Liver (tissue), 9 donors: ENCODE measurements around the gene FAM161A. TPM values are rescaled to one million over a fixed set of nuclear protein-coding genes. Genes with fewer than 3 reads are reported as not detected.

ENCODE experiments used
- DNase-seq: peaks from one replicate; pipeline ENCODE4 v3.0.0-alpha.2; 2017; ENCODE audit warnings: low spot score
- H3K27ac ChIP-seq, 2 donors: one replicate each; pipeline ENCODE4 v1.7.0; 2013; ENCODE audit warnings: inconsistent platforms in 2 of 2, low read length in 2 of 2, control low read depth in 1 of 2, low read depth in 1 of 2, mild to moderate bottlenecking in 1 of 2
- H3K27me3 ChIP-seq, 4 donors: one replicate each; pipeline versions ENCODE4 v1.6.1 to v1.7.0; 2013; ENCODE audit warnings: low read length in 3 of 4, inconsistent platforms in 1 of 4, mild to moderate bottlenecking in 1 of 4, moderate library complexity in 1 of 4; ENCODE audit not compliant: control insufficient read depth in 4 of 4, insufficient read depth in 4 of 4
- H3K36me3 ChIP-seq, 4 donors: one replicate each; pipeline versions ENCODE4 v1.6.1 to v1.7.0; 2013; ENCODE audit warnings: low read length in 3 of 4, mild to moderate bottlenecking in 3 of 4, low read depth in 1 of 4, moderate library complexity in 1 of 4; ENCODE audit not compliant: control insufficient read depth in 4 of 4, insufficient read depth in 3 of 4
- H3K4me1 ChIP-seq, 4 donors: one replicate each; pipeline versions ENCODE4 v1.6.1 to v1.7.0; 2013; ENCODE audit warnings: low read length in 3 of 4, mild to moderate bottlenecking in 3 of 4, moderate library complexity in 1 of 4; ENCODE audit not compliant: control insufficient read depth in 4 of 4, insufficient read depth in 4 of 4
- H3K4me3 ChIP-seq, 3 donors: one replicate each; pipeline versions ENCODE4 v1.6.1 to v1.7.0; 2013; ENCODE audit warnings: low read length in 3 of 3, control low read depth in 1 of 3, low read depth in 1 of 3, mild to moderate bottlenecking in 1 of 3
- H3K9ac ChIP-seq, 2 donors: one replicate each; pipeline ENCODE4 v1.7.0; 2013; ENCODE audit warnings: low read length in 2 of 2, mild to moderate bottlenecking in 2 of 2, moderate library complexity in 2 of 2, control low read depth in 1 of 2, low read depth in 1 of 2
- H3K9me3 ChIP-seq, 4 donors: one replicate each; pipeline versions ENCODE4 v1.6.1 to v1.7.0; 2013; ENCODE audit warnings: low read length in 3 of 4; ENCODE audit not compliant: control insufficient read depth in 4 of 4
- CTCF ChIP-seq: fragments of 150-350 bp; IDR thresholded peaks from 2 replicates; pipeline ENCODE4 v1.5.1; 2017; ENCODE audit warnings: improper control_type of control experiment, low read depth, low read length; ENCODE audit not compliant: missing input control
- EGR1 ChIP-seq, 2 donors: IDR thresholded peaks; 2 replicates each; pipeline ENCODE4 v1.6.1; 2016 to 2018; ENCODE audit warnings: antibody characterized with exemption in 2 of 2, low read depth in 2 of 2
- FOXA1 ChIP-seq: IDR thresholded peaks from 2 replicates; pipeline ENCODE4 v1.6.1; 2016; ENCODE audit warnings: antibody characterized with exemption
- FOXA2 ChIP-seq: IDR thresholded peaks from 2 replicates; pipeline ENCODE4 v1.6.1; 2016; ENCODE audit warnings: antibody characterized with exemption
- GABPA ChIP-seq, 2 donors: IDR thresholded peaks in 1 of 2; conservative IDR thresholded peaks in 1 of 2; 2 replicates each; pipeline ENCODE4 v1.6.1; 2016; ENCODE audit warnings: antibody characterized with exemption in 2 of 2, mild to moderate bottlenecking in 1 of 2, moderate library complexity in 1 of 2
- HNF4A ChIP-seq, 2 donors: conservative IDR thresholded peaks; 2 replicates each; pipeline ENCODE4 v1.6.1; 2016; ENCODE audit warnings: antibody characterized with exemption in 2 of 2, mild to moderate bottlenecking in 2 of 2
- HNF4G ChIP-seq: IDR thresholded peaks from 2 replicates; pipeline ENCODE4 v1.6.1; 2016; ENCODE audit warnings: antibody characterized with exemption
- JUND ChIP-seq, 2 donors: IDR thresholded peaks; 2 replicates each; pipeline ENCODE4 v1.6.1; 2016; ENCODE audit warnings: antibody characterized with exemption in 2 of 2
- NR2F2 ChIP-seq: IDR thresholded peaks from 2 replicates; pipeline ENCODE4 v1.6.1; 2016; ENCODE audit warnings: antibody characterized with exemption
- RAD21 ChIP-seq, 2 donors: IDR thresholded peaks; 2 replicates each; pipeline ENCODE4 v1.6.1; 2016; ENCODE audit warnings: antibody characterized with exemption in 2 of 2, mild to moderate bottlenecking in 2 of 2
- RXRA ChIP-seq, 2 donors: IDR thresholded peaks; 2 replicates each; pipeline ENCODE4 v1.6.1; 2017 to 2018; ENCODE audit warnings: antibody characterized with exemption in 2 of 2, mild to moderate bottlenecking in 1 of 2
- SP1 ChIP-seq: IDR thresholded peaks from 2 replicates; pipeline ENCODE4 v1.6.1; 2018; ENCODE audit warnings: antibody characterized with exemption, mild to moderate bottlenecking
- TAF1 ChIP-seq: conservative IDR thresholded peaks from 2 replicates; pipeline ENCODE4 v1.6.1; 2016; ENCODE audit warnings: antibody characterized with exemption, mild to moderate bottlenecking
- YY1 ChIP-seq: IDR thresholded peaks from 2 replicates; pipeline ENCODE4 v1.6.1; 2016; ENCODE audit warnings: antibody characterized with exemption, mild to moderate bottlenecking
- WGBS: extraction: QIAGEN DNeasy Blood & Tissue Kit; methylation state at CpG from one replicate; pipeline ENCODE4 v1.1.7; 2013; 5-methylcytosine and 5-hydroxymethylcytosine counted together
- polyA plus RNA-seq, 2 donors: library from polyadenylated mRNA; stranded (reverse) in 1 of 2; unstranded in 1 of 2; fragments of 200-250 nt in 1 of 2; fragments of >200 nt in 1 of 2; fragmentation: Nextera tagmentation in 1 of 2; extraction: Ambion mirVana in 1 of 2; gene quantifications; one replicate each; pipeline versions ENCODE4 v1.2.1 to v1.2.3, GENCODE V29; 2013 to 2015
- total RNA-seq, 2 donors: library from RNA; depleted of rRNA; stranded (reverse); fragments of >200 nt; gene quantifications; one replicate each; pipeline ENCODE4 v1.2.3, GENCODE V29; 2014
- TF ChIP-seq, protein P1 (sequence below): IDR thresholded peaks from 2 replicates; pipeline ENCODE4 v1.6.1; 2016; ENCODE audit warnings: antibody characterized with exemption, mild to moderate bottlenecking
- TF ChIP-seq, protein P2 (sequence below): IDR thresholded peaks from 2 replicates; pipeline ENCODE4 v1.6.1; 2016; ENCODE audit warnings: antibody characterized with exemption
- TF ChIP-seq, protein P3 (sequence below): IDR thresholded peaks from 2 replicates; pipeline ENCODE4 v1.6.1; 2016; ENCODE audit warnings: antibody characterized with exemption
- TF ChIP-seq, protein P4 (sequence below): IDR thresholded peaks from 2 replicates; pipeline ENCODE4 v1.6.1; 2016; ENCODE audit warnings: antibody characterized with exemption
- donor health status: healthy.
- donor health status: healthy.
- donor health status: healthy.
- donor health status: healthy.
- donor health status: healthy.

The FAM161A gene
- total and polyA plus RNA-seq, 4 donors = 0.54 to 1.2 (median 0.78) TPM

DNA sequence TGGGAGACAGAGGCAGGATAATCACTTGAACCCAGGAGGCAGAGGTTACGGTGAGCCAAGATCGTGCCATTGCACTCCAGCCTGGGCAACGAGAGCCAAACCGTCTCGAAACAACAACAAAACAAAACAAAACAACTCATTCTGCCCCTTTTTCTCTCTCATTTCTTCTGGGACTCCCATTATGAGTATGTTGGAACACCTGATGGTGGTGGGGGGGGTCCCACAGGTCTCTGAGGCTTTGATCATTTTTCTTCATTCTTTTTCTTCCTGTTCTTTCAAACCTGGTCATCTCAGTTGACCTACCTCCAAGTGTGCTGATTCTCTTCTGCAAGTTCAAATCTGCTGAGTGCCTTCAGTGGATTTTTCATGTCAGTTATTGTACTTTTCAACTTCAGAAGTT lies 8.2 kb upstream of the FAM161A start:
- H3K9ac ChIP-seq = no peak overlapping the region
- H3K4me1 ChIP-seq = no peaks in the 10 kb centered on the region
- no peaks in the 10 kb centered on the region for H3K27me3 ChIP-seq
- H3K4me3 ChIP-seq = no peak overlapping the region
- WGBS = 97% methylated on average over 5 of the region's 5 CpGs
- no peaks in the 10 kb centered on the region for H3K9me3 ChIP-seq
- TF ChIP-seq GABPA (IDR thresholded peaks at IDR 0.05 in 1 of 2, conservative IDR thresholded peaks at IDR 0.05 in 1 of 2) = no peak
- TF ChIP-seq, protein P1, sequence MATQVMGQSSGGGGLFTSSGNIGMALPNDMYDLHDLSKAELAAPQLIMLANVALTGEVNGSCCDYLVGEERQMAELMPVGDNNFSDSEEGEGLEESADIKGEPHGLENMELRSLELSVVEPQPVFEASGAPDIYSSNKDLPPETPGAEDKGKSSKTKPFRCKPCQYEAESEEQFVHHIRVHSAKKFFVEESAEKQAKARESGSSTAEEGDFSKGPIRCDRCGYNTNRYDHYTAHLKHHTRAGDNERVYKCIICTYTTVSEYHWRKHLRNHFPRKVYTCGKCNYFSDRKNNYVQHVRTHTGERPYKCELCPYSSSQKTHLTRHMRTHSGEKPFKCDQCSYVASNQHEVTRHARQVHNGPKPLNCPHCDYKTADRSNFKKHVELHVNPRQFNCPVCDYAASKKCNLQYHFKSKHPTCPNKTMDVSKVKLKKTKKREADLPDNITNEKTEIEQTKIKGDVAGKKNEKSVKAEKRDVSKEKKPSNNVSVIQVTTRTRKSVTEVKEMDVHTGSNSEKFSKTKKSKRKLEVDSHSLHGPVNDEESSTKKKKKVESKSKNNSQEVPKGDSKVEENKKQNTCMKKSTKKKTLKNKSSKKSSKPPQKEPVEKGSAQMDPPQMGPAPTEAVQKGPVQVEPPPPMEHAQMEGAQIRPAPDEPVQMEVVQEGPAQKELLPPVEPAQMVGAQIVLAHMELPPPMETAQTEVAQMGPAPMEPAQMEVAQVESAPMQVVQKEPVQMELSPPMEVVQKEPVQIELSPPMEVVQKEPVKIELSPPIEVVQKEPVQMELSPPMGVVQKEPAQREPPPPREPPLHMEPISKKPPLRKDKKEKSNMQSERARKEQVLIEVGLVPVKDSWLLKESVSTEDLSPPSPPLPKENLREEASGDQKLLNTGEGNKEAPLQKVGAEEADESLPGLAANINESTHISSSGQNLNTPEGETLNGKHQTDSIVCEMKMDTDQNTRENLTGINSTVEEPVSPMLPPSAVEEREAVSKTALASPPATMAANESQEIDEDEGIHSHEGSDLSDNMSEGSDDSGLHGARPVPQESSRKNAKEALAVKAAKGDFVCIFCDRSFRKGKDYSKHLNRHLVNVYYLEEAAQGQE = no peak
- no peak for TF ChIP-seq RAD21 (IDR thresholded peaks at IDR 0.05)
- no peak for TF ChIP-seq HNF4A (conservative IDR thresholded peaks at IDR 0.05)
- TF ChIP-seq FOXA1 = no peak
- TF ChIP-seq, protein P2, sequence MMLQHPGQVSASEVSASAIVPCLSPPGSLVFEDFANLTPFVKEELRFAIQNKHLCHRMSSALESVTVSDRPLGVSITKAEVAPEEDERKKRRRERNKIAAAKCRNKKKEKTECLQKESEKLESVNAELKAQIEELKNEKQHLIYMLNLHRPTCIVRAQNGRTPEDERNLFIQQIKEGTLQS = no peak
- TF ChIP-seq, protein P3, sequence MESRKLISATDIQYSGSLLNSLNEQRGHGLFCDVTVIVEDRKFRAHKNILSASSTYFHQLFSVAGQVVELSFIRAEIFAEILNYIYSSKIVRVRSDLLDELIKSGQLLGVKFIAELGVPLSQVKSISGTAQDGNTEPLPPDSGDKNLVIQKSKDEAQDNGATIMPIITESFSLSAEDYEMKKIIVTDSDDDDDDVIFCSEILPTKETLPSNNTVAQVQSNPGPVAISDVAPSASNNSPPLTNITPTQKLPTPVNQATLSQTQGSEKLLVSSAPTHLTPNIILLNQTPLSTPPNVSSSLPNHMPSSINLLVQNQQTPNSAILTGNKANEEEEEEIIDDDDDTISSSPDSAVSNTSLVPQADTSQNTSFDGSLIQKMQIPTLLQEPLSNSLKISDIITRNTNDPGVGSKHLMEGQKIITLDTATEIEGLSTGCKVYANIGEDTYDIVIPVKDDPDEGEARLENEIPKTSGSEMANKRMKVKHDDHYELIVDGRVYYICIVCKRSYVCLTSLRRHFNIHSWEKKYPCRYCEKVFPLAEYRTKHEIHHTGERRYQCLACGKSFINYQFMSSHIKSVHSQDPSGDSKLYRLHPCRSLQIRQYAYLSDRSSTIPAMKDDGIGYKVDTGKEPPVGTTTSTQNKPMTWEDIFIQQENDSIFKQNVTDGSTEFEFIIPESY = no peak
- TF ChIP-seq TAF1 = no peak
- no peak for TF ChIP-seq NR2F2
- TF ChIP-seq EGR1 (IDR thresholded peaks at IDR 0.05; ENCODE audit: low read depth in 2 of 2) = no peak
- TF ChIP-seq HNF4G = no peak
- TF ChIP-seq, protein P4, sequence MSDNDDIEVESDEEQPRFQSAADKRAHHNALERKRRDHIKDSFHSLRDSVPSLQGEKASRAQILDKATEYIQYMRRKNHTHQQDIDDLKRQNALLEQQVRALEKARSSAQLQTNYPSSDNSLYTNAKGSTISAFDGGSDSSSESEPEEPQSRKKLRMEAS = no peak
- no peak for TF ChIP-seq RXRA (IDR thresholded peaks at IDR 0.05)
- no peak for TF ChIP-seq FOXA2
- TF ChIP-seq SP1 = no peak
- no peak for TF ChIP-seq JUND (IDR thresholded peaks at IDR 0.05)
- no peak for TF ChIP-seq CTCF
- TF ChIP-seq YY1 = no peak
- H3K27ac ChIP-seq = no peak overlapping the region
- peaks cover 5 to 14% (median 8%) of the 10 kb centered on the region in 4 donors for H3K36me3 ChIP-seq
- DNase-seq = no peak
